H1 (cell line): Measurements from ENCODE around the gene RYR3. TPM values are rescaled to one million over a fixed set of nuclear protein-coding genes. Genes with fewer than 3 reads are reported as not detected.

Experiments
- CTCF ChIA-PET: fragments of 300-600 bp; sonication (Branson Sonifier 250); formaldehyde crosslinking; loops from one replicate; lab custom pipeline; 2021; ENCODE audit not compliant: partially characterized antibody; lab: Charles Lee
- POLR2A ChIA-PET: fragments of 300-600 bp; sonication (Branson Sonifier 250); formaldehyde crosslinking; loops from one replicate; lab custom pipeline; 2021; ENCODE audit warnings: inconsistent platforms; ENCODE audit not compliant: partially characterized antibody; lab: Charles Lee
- DNase-seq, 2 experiments: peaks; one replicate each; pipeline versions ENCODE4 v3.0.0 to v3.0.0-alpha.2; 2010 to 2022; ENCODE audit warnings: low spot score in 2 of 2, low read depth in 1 of 2, mixed read lengths in 1 of 2
- FAIRE-seq: peaks from 2 replicates; lab custom pipeline; 2011; peaks lifted over from hg19 to GRCh38; lab: Jason Lieb, UNC
- H2AFZ ChIP-seq: 2 replicates; pipeline ENCODE4 v1.8.1; 2012; ENCODE audit warnings: low read length, inconsistent platforms
- H2AK5ac ChIP-seq: 2 replicates; pipeline ENCODE4 v1.6.1; 2013; ENCODE audit warnings: low read depth, low read length
- H2BK120ac ChIP-seq: replicated peaks from 2 replicates; pipeline ENCODE3; 2013; ENCODE audit warnings: low read depth, low read length, inconsistent platforms
- H2BK12ac ChIP-seq: 2 replicates; pipeline ENCODE4 v1.6.1; 2013; ENCODE audit warnings: low read depth, low read length
- H2BK15ac ChIP-seq: 2 replicates; pipeline ENCODE4 v1.6.1; 2013; ENCODE audit warnings: low read length
- H2BK20ac ChIP-seq: 2 replicates; pipeline ENCODE4 v1.6.1; 2013; ENCODE audit warnings: low read length
- H2BK5ac ChIP-seq: 2 replicates; pipeline ENCODE4 v1.6.1; 2013; ENCODE audit warnings: low read depth, low read length
- H3K14ac ChIP-seq: 2 replicates; pipeline ENCODE4 v1.6.1; 2013; ENCODE audit warnings: inconsistent platforms; ENCODE audit not compliant: insufficient read length
- H3K18ac ChIP-seq: 2 replicates; pipeline ENCODE4 v1.6.1; 2013; ENCODE audit warnings: low read length; ENCODE audit errors: extremely low read depth
- H3K23ac ChIP-seq: 2 replicates; pipeline ENCODE4 v1.6.1; 2013; ENCODE audit warnings: inconsistent platforms; ENCODE audit not compliant: insufficient read length
- H3K23me2 ChIP-seq: 2 replicates; pipeline ENCODE4 v1.6.1; 2013; ENCODE audit warnings: low read depth, low read length
- H3K27ac ChIP-seq: 2 replicates; pipeline ENCODE4 v1.6.1; 2011; ENCODE audit warnings: low read depth, low read length, inconsistent platforms
- H3K27me3 ChIP-seq, 4 experiments: replicated peaks in 1 of 4; 1 replicate in 1 of 4; 2 replicates in 3 of 4; pipeline versions ENCODE4 v1.6.1 to v1.8.1; 2011 to 2013; ENCODE audit warnings: low read length in 3 of 4, mild to moderate bottlenecking in 3 of 4, inconsistent platforms in 2 of 4, mixed read lengths in 2 of 4, moderate library complexity in 1 of 4; ENCODE audit not compliant: control insufficient read depth in 3 of 4, insufficient read depth in 3 of 4; ENCODE audit errors: extremely low read depth in 1 of 4
- H3K36me3 ChIP-seq, 4 experiments: 2 replicates each; pipeline versions ENCODE4 v1.6.1 to v1.8.1; 2011 to 2013; ENCODE audit warnings: mild to moderate bottlenecking in 4 of 4, low read length in 3 of 4, moderate library complexity in 2 of 4, control low read depth in 1 of 4, inconsistent platforms in 1 of 4; ENCODE audit not compliant: insufficient read depth in 4 of 4, control insufficient read depth in 2 of 4
- H3K4ac ChIP-seq: replicated peaks from 2 replicates; pipeline ENCODE3; 2013; ENCODE audit warnings: low read length, low read depth, mixed read lengths, inconsistent platforms; ENCODE audit not compliant: insufficient read length
- H3K4me1 ChIP-seq, 4 experiments: replicated peaks in 1 of 4; 1 replicate in 1 of 4; 2 replicates in 3 of 4; pipeline versions ENCODE4 v1.6.1 to v1.8.1; 2011 to 2013; ENCODE audit warnings: low read length in 3 of 4, inconsistent platforms in 2 of 4, mixed read lengths in 1 of 4; ENCODE audit not compliant: insufficient read depth in 4 of 4, control insufficient read depth in 3 of 4
- H3K4me2 ChIP-seq, 2 experiments: 2 replicates each; pipeline versions ENCODE4 v1.6.1 to v1.8.1; 2011 to 2013; ENCODE audit warnings: low read depth in 2 of 2, low read length in 2 of 2, control low read depth in 1 of 2, inconsistent platforms in 1 of 2, mild to moderate bottlenecking in 1 of 2; ENCODE audit not compliant: insufficient read depth in 1 of 2
- H3K4me3 ChIP-seq, 4 experiments: fragments of 200-600, 300-600 bp in 1 of 4; sonication (generic), shearing (Covaris generic), sonication (Bioruptor Twin) in 1 of 4; 2 replicates each; pipeline versions ENCODE4 v1.5.1 to v1.8.1; 2011 to 2016; ENCODE audit warnings: low read length in 4 of 4, low read depth in 3 of 4, control low read depth in 2 of 4, inconsistent platforms in 2 of 4, mild to moderate bottlenecking in 2 of 4, mixed read lengths in 1 of 4, moderate library complexity in 1 of 4; ENCODE audit not compliant: insufficient read depth in 2 of 4; ENCODE audit errors: extremely low read depth in 1 of 4
- H3K56ac ChIP-seq: replicated peaks from 2 replicates; pipeline ENCODE3; 2013; ENCODE audit warnings: low read depth, mild to moderate bottlenecking, mixed read lengths, low read length, inconsistent platforms; ENCODE audit not compliant: insufficient read length
- H3K79me1 ChIP-seq: 2 replicates; pipeline ENCODE4 v1.6.1; 2013; ENCODE audit warnings: low read depth, low read length, control low read depth
- H3K79me2 ChIP-seq, 2 experiments: 2 replicates each; pipeline versions ENCODE4 v1.6.1 to v1.8.1; 2012 to 2013; ENCODE audit warnings: low read length in 2 of 2, mild to moderate bottlenecking in 2 of 2, inconsistent platforms in 1 of 2; ENCODE audit not compliant: insufficient read depth in 2 of 2, control insufficient read depth in 1 of 2
- H3K9ac ChIP-seq, 4 experiments: replicated peaks in 1 of 4; 1 replicate in 1 of 4; 2 replicates in 3 of 4; pipeline versions ENCODE4 v1.6.1 to v1.8.1; 2011 to 2013; ENCODE audit warnings: low read depth in 3 of 4, low read length in 3 of 4, control low read depth in 2 of 4, mild to moderate bottlenecking in 2 of 4, moderate library complexity in 2 of 4, inconsistent platforms in 1 of 4; ENCODE audit errors: extremely low read depth in 1 of 4
- H3K9me3 ChIP-seq, 2 experiments: 2 replicates each; pipeline versions ENCODE4 v1.6.1 to v1.8.1; 2012 to 2013; ENCODE audit warnings: mild to moderate bottlenecking in 2 of 2, moderate library complexity in 2 of 2, control low read depth in 1 of 2, inconsistent platforms in 1 of 2, low read depth in 1 of 2, low read length in 1 of 2, mixed read lengths in 1 of 2; ENCODE audit not compliant: insufficient read depth in 2 of 2
- H4K20me1 ChIP-seq, 2 experiments: replicated peaks in 1 of 2; 2 replicates each; pipeline versions ENCODE3 to v1.8.1; 2011 to 2013; ENCODE audit warnings: inconsistent platforms in 2 of 2, low read length in 2 of 2, mild to moderate bottlenecking in 1 of 2; ENCODE audit not compliant: insufficient read depth in 2 of 2, control insufficient read depth in 1 of 2
- H4K5ac ChIP-seq: 2 replicates; pipeline ENCODE4 v1.6.1; 2013; ENCODE audit warnings: low read length, low read depth, mixed read lengths, inconsistent platforms; ENCODE audit not compliant: insufficient read length
- H4K8ac ChIP-seq: 2 replicates; pipeline ENCODE4 v1.8.0; 2013; ENCODE audit warnings: mild to moderate bottlenecking, moderate library complexity, low read length, inconsistent platforms; ENCODE audit not compliant: insufficient read depth; ENCODE audit errors: extremely low read depth
- H4K91ac ChIP-seq: replicated peaks from 2 replicates; pipeline ENCODE3; 2013; ENCODE audit warnings: low read length, mixed read lengths, inconsistent platforms; ENCODE audit not compliant: insufficient read length
- HDAC6 ChIP-seq: IDR thresholded peaks from one replicate; pipeline ENCODE4 v1.7.1; 2012; ENCODE audit warnings: low read depth, mild to moderate bottlenecking, inconsistent platforms, low read length, moderate library complexity
- MAFK ChIP-seq: IDR thresholded peaks from 2 replicates; pipeline ENCODE4 v1.6.1; 2012; ENCODE audit warnings: low read depth, mild to moderate bottlenecking, improper control_type of control experiment, low read length
- PHF8 ChIP-seq: fragments of 200-600 bp; sonication (generic); conservative IDR thresholded peaks from 2 replicates; pipeline ENCODE4 v1.7.1; 2012; ENCODE audit warnings: low read depth, mild to moderate bottlenecking, inconsistent platforms, low read length, moderate library complexity
- POLR2A ChIP-seq, 2 experiments: IDR thresholded peaks; 1 replicate in 1 of 2; 2 replicates in 1 of 2; pipeline ENCODE4 v1.6.1; 2011; ENCODE audit warnings: low read depth in 2 of 2, low read length in 2 of 2, mild to moderate bottlenecking in 2 of 2; ENCODE audit errors: control extremely low read depth in 1 of 2
- RFX5 ChIP-seq: IDR thresholded peaks from 2 replicates; pipeline ENCODE4 v1.6.1; 2011; ENCODE audit warnings: low read depth, low read length, improper control_type of control experiment, borderline replicate concordance
- SIX5 ChIP-seq: IDR thresholded peaks from 2 replicates; pipeline ENCODE4 v1.6.1; 2011; ENCODE audit warnings: mild to moderate bottlenecking, low read depth, low read length
- SP1 ChIP-seq: IDR thresholded peaks from 2 replicates; pipeline ENCODE4 v1.6.1; 2011; ENCODE audit warnings: low read depth, low read length
- WGBS, 2 experiments: shearing (Covaris generic) in 1 of 2; methylation state at CpG; one replicate each; pipeline versions ENCODE4 v1.1.6 to v1.1.7; 2013 to 2015; ENCODE audit warnings: low lambda C conversion rate in 2 of 2, mixed read lengths in 2 of 2, inconsistent platforms in 1 of 2, low coverage in 1 of 2, missing lambda C conversion rate in 1 of 2; ENCODE audit not compliant: insufficient replicate concordance in 2 of 2, insufficient coverage in 1 of 2, insufficient read length in 1 of 2; ENCODE audit errors: extremely low coverage in 1 of 2, missing lambda C conversion rate in 1 of 2; 5-methylcytosine and 5-hydroxymethylcytosine counted together
- polyA plus RNA-seq, 7 experiments: library from polyadenylated mRNA; depleted of rRNA in 3 of 7; stranded (reverse) in 5 of 7; unstranded in 2 of 7; fragments of >200 nt in 5 of 7; fragments of 200-250 nt in 2 of 7; gene quantifications; 1 replicate in 5 of 7; 2 replicates in 1 of 7; 4 replicates in 1 of 7; pipeline versions ENCODE4 v1.2.1 to v1.2.3, GENCODE V29; 2011 to 2013; ENCODE audit warnings: missing spikeins in 2 of 7, mixed read lengths in 2 of 7
- total RNA-seq: library from RNA; stranded (reverse); fragmentation: NEBNext Ultra II Directional; extraction: Animal tissue kit (Norgen Biotek cat#: 25700); gene quantifications from 2 replicates; pipeline ENCODE4 v1.2.1, GENCODE V29; 2021
- TF ChIP-seq, protein P1 (sequence below): IDR thresholded peaks from 2 replicates; pipeline ENCODE4 v1.6.1; 2012; ENCODE audit warnings: inconsistent platforms
- TF ChIP-seq, protein P2 (sequence below): IDR thresholded peaks from 2 replicates; pipeline ENCODE4 v1.6.1; 2011; ENCODE audit warnings: low read depth, mild to moderate bottlenecking, low read length; ENCODE audit not compliant: insufficient read depth

Gene RYR3
- total and polyA plus RNA-seq, 2 of the 8 experiments (the other 6 are each of a cell fraction or from before 2014, with no cell fraction given) = 0.33 to 3.4 TPM

GRCh38 chr15:33638453-33638852 lies 327.7 kb downstream of the RYR3 start:
- H3K79me1 ChIP-seq = no peaks in the 10 kb centered on the region
- no peak overlapping the region for H2BK20ac ChIP-seq
- FAIRE-seq = no peak
- no peaks in the 10 kb centered on the region for H3K4me1 ChIP-seq
- ChIA-PET POLR2A (no interaction called here), CTCF (interaction anchor here (0.7 to 1.5 kb wide), 3 partner anchors 11 to 378 kb away, joined by 3 read pairs; no protein-coding TSS in a partner anchor)
- H2BK15ac ChIP-seq = no peak overlapping the region
- H2BK12ac ChIP-seq = no peak overlapping the region
- H2BK5ac ChIP-seq = no peak overlapping the region
- no peaks in the 10 kb centered on the region for H3K79me2 ChIP-seq
- no peak for DNase-seq
- no peak overlapping the region for H3K56ac ChIP-seq
- no peaks in the 10 kb centered on the region for H4K20me1 ChIP-seq
- no peak overlapping the region for H2BK120ac ChIP-seq
- no peaks in the 10 kb centered on the region for H3K36me3 ChIP-seq
- no peak overlapping the region for H4K5ac ChIP-seq
- no peaks in the 10 kb centered on the region for H3K27me3 ChIP-seq
- no peaks in the 10 kb centered on the region for H3K23me2 ChIP-seq
- H2AFZ ChIP-seq = no peak overlapping the region
- H3K14ac ChIP-seq = no peak overlapping the region
- WGBS, 2 experiments = 91% methylated on average over 2 of the region's 2 CpGs; no CpG with 5 or more reads in 1 of the 2 experiments
- no peaks in the 10 kb centered on the region for H3K9me3 ChIP-seq
- H3K23ac ChIP-seq = no peak overlapping the region
- no peak overlapping the region for H3K18ac ChIP-seq
- no peak overlapping the region for H3K9ac ChIP-seq
- no peak overlapping the region for H4K8ac ChIP-seq
- H3K27ac ChIP-seq = no peak overlapping the region
- H2AK5ac ChIP-seq = no peak overlapping the region
- H4K91ac ChIP-seq = no peak overlapping the region
- no peak overlapping the region for H3K4ac ChIP-seq
- no peak for TF ChIP-seq HDAC6
- TF ChIP-seq RFX5 = no peak
- no peak for TF ChIP-seq MAFK
- TF ChIP-seq SP1 = no peak
- TF ChIP-seq, protein P1, sequence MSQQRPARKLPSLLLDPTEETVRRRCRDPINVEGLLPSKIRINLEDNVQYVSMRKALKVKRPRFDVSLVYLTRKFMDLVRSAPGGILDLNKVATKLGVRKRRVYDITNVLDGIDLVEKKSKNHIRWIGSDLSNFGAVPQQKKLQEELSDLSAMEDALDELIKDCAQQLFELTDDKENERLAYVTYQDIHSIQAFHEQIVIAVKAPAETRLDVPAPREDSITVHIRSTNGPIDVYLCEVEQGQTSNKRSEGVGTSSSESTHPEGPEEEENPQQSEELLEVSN = no peak
- no peak for TF ChIP-seq SIX5
- TF ChIP-seq, protein P2, sequence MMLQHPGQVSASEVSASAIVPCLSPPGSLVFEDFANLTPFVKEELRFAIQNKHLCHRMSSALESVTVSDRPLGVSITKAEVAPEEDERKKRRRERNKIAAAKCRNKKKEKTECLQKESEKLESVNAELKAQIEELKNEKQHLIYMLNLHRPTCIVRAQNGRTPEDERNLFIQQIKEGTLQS = no peak
- TF ChIP-seq POLR2A (IDR thresholded peaks at IDR 0.05; ENCODE audit: control extremely low read depth in 1 of 2, low read depth in 2 of 2, low read length in 2 of 2) = no peak
- TF ChIP-seq PHF8 = no peak
- H3K4me2 ChIP-seq = no peak overlapping the region
- no peak overlapping the region for H3K4me3 ChIP-seq
